Measurements from ENCODE around the gene KYNU.

GRCh38 chr2:142869461-142870106 is 7.9 kb upstream of the KYNU start:
- TF ChIP-seq ZNF274 (IDR thresholded peaks at IDR 0.05; ENCODE audit: insufficient read depth, insufficient read length) = no peak
- TF ChIP-seq SP1 (IDR thresholded peaks at IDR 0.05; ENCODE audit: low read depth, low read length) = no peak
- TF ChIP-seq KDM1A (IDR thresholded peaks at IDR 0.05; ENCODE audit: borderline replicate concordance) = no peak
- TF ChIP-seq CTCF (IDR thresholded peaks at IDR 0.05 in 2 of 3, conservative IDR thresholded peaks at IDR 0.05 in 1 of 3; ENCODE audit: control insufficient read depth in 2 of 3, extremely low read depth in 1 of 3, insufficient read depth in 1 of 3, low read depth in 3 of 3, low read length in 3 of 3) = no peak
- no peak for TF ChIP-seq NFIC (IDR thresholded peaks at IDR 0.05; ENCODE audit: low read depth, low read length)
- no peak for TF ChIP-seq POLR2A (IDR thresholded peaks at IDR 0.05; ENCODE audit: low read depth, low read length)
- TF ChIP-seq BRCA1 (IDR thresholded peaks at IDR 0.05; ENCODE audit: low read depth, low read length) = no peak
- TF ChIP-seq YY1 (IDR thresholded peaks at IDR 0.05; ENCODE audit: low read depth, low read length) = no peak
- TF ChIP-seq MEF2A (IDR thresholded peaks at IDR 0.05; ENCODE audit: insufficient read depth, low read depth, low read length) = no peak
- no peak for TF ChIP-seq ZNF592 (IDR thresholded peaks at IDR 0.05)
- TF ChIP-seq ELK1 (IDR thresholded peaks at IDR 0.05; ENCODE audit: low read depth, low read length) = no peak
- no peak for TF ChIP-seq ATF7 (IDR thresholded peaks at IDR 0.05; ENCODE audit: low read depth)
- TF ChIP-seq IKZF2 (IDR thresholded peaks at IDR 0.05) = no peak
- TF ChIP-seq BHLHE40 (IDR thresholded peaks at IDR 0.05; ENCODE audit: borderline replicate concordance in 1 of 2, low read depth in 2 of 2, low read length in 1 of 2) = no peak
